Mucosa of descending colon (tissue), 3 donors: ENCODE results near the gene CBX2. TPM values are rescaled to one million over a fixed set of nuclear protein-coding genes. Genes with fewer than 3 reads are reported as not detected.

Experiments
- ATAC-seq: fragments of 200-7000 bp; cut with Tn5 transposase; one replicate; pipeline ENCODE4 v1.9.1; 2020; ENCODE audit warnings: mild to moderate bottlenecking, moderate library complexity
- DNase-seq, 3 donors: peaks; one replicate each; pipeline ENCODE4 v3.0.0-alpha.2; 2020
- H3K36me3 ChIP-seq: fragments of 200-600 bp; one replicate; pipeline ENCODE4 v1.8.0; 2021; ENCODE audit warnings: low read depth, mild to moderate bottlenecking
- H3K4me1 ChIP-seq: fragments of 200-600 bp; one replicate; pipeline ENCODE4 v1.8.0; 2021; ENCODE audit warnings: low read depth, mild to moderate bottlenecking
- H3K4me3 ChIP-seq: fragments of 200-600 bp; one replicate; pipeline ENCODE4 v1.8.0; 2021; ENCODE audit warnings: mild to moderate bottlenecking
- H3K9me3 ChIP-seq: fragments of 200-600 bp; one replicate; pipeline ENCODE4 v1.8.0; 2021; ENCODE audit warnings: mild to moderate bottlenecking
- intact Hi-C, 2 donors: fragments of 100-400 bp; cut with DNase I in 1 of 2; cut with micrococcal nuclease in 1 of 2; formaldehyde crosslinking; loops; one replicate each; pipeline versions ENCODE4 v1.11.0 to v1.11.1; 2022; cut with DNase I, micrococcal nuclease
- total RNA-seq, 3 donors: library from RNA; stranded (reverse); fragmentation: NEBNext Ultra II Directional in 2 of 3; extraction: Animal tissue kit (Norgen Biotek cat#: 25700) in 2 of 3; gene quantifications; one replicate each; pipeline versions ENCODE4 v1.2.1 to v1.2.4, GENCODE V29; 2021 to 2023
- TF ChIP-seq, protein P1 (sequence below): fragments of 200-600 bp; IDR thresholded peaks from one replicate; pipeline ENCODE4 v1.8.0; 2022; ENCODE audit warnings: antibody characterized with exemption, mild to moderate bottlenecking
- donor health status: DM: no; HTN: no; CAD: no; lungs with moderate emphysema.
- donor health status: DM: no; HTN: no; CAD: no.
- donor health status: DM: no; HTN: yes; CAD: no.

The CBX2 gene
- total RNA-seq, 3 donors from 2014 or later: 0.14 to 1.5 (median 0.76) TPM

DNA sequence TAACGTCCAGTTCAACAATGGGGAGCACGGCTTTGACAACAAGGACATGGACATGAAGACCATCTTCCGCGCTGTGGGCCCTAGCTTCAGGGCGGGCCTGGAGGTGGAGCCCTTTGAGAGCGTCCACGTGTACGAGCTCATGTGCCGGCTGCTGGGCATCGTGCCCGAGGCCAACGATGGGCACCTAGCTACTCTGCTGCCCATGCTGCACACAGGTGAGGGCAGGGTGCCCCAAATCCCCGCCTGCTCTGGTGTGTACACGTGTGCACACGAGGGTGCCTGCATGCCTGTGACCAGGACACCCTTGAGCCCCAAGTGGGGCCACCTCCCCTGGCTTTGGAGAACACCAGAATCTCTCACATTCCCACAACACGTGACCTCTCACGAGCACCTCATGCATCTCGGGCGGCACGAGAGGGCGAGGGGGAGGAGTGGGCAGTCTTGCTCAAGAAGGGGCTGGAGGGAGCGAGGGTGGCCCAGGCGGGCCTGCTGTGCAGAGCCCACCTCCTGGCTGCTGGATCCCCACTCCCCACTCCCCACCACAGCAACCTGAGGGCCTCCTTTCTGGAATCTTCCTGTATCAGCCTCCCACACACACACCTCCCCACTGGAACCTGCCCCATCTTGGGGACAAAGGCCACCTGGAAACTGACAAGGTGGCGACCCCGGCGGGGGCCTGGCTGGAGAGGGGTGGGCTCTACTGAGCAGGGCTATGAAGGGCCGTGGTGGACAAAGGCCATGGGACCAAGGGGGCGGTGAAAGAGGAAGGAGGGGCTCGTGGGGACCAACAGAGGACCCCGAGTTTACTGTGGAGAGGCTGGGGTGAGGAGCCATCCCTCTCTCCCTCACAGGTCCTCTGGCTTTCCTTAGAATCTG, 40.7 kb upstream of the CBX2 start:
- no peak for ATAC-seq
- H3K9me3 ChIP-seq: no peaks in the 10 kb centered on the region
- TF ChIP-seq, protein P1, sequence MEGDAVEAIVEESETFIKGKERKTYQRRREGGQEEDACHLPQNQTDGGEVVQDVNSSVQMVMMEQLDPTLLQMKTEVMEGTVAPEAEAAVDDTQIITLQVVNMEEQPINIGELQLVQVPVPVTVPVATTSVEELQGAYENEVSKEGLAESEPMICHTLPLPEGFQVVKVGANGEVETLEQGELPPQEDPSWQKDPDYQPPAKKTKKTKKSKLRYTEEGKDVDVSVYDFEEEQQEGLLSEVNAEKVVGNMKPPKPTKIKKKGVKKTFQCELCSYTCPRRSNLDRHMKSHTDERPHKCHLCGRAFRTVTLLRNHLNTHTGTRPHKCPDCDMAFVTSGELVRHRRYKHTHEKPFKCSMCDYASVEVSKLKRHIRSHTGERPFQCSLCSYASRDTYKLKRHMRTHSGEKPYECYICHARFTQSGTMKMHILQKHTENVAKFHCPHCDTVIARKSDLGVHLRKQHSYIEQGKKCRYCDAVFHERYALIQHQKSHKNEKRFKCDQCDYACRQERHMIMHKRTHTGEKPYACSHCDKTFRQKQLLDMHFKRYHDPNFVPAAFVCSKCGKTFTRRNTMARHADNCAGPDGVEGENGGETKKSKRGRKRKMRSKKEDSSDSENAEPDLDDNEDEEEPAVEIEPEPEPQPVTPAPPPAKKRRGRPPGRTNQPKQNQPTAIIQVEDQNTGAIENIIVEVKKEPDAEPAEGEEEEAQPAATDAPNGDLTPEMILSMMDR: no peak
- no peak overlapping the region for H3K4me3 ChIP-seq
- peaks cover 12% of the 10 kb centered on the region for H3K4me1 ChIP-seq
- no peaks in the 10 kb centered on the region for H3K36me3 ChIP-seq
- intact Hi-C loops: no loop called here
- DNase-seq: no peak

DNA sequence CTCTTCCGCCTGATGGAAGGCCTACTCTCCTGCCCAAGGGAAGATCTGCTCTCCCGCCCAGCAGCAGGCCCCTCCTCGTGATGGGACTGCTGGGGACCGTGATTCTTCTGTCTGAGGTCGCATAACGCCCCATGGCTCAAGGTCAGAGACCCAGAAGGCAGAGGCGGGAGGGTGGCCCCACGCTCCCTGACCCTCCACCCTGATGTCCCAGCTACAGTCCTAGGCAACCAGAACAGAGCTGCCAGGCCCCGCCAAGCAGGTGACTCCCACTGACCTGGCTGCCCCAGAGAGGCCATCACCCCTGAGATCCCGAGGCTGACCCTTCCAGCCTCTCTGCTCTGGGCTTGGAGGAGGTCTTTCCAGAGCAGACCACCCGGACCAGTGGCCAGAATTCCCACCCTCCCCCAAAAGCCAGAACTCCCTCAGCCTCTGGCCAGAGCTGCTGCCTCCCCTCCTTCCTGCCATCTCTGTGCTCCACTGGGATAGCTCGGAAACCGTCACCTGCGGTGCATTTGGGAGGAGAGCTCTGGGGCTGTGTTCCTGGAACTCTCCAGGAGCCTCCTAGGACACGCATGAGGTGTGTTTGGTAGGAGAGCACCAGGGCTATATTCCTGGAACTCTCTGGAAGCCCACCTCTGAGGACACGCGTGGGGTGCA, 39.9 kb upstream of the CBX2 start:
- H3K36me3 ChIP-seq: no peaks in the 10 kb centered on the region

DNA sequence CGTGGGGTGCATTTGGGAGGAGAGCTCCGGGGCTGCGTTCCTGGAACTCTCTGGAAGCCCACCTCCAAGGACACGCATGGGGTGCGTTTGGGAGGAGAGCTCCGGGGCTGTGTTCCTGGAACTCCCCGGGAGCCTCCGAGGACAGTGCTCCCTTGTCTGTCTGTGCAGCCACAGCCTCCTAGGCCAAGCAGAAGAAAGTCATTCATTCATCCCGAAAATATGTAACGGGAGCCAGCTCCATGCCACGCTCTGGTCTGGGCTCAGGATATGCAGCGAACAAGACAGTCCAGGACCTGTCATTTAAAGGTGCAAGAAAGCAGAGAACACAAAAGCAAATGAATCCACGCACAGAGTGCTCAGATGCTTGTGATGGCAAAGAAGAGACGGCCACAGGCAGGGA, 39.3 kb upstream of the CBX2 start:
- TF ChIP-seq, protein P1: no peak
- Histone ChIP-seq H3K36me3 (no peaks in the 10 kb centered on the region), H3K4me1 (peaks cover 8% of the 10 kb centered on the region), H3K9me3 (no peaks in the 10 kb centered on the region), H3K4me3 (no peak overlapping the region)
- intact Hi-C loops: no loop called here
- ATAC-seq (no peak), DNase-seq (no peak)

More for the DNA sequence above, 39.9 kb upstream of the CBX2 start:
- Histone ChIP-seq H3K4me1 (peaks cover 10% of the 10 kb centered on the region), H3K9me3 (no peaks in the 10 kb centered on the region), H3K4me3 (no peak overlapping the region)
- DNase-seq (no peak), ATAC-seq (no peak)
- intact Hi-C loops: no loop called here
- TF ChIP-seq, protein P1: no peak

DNA sequence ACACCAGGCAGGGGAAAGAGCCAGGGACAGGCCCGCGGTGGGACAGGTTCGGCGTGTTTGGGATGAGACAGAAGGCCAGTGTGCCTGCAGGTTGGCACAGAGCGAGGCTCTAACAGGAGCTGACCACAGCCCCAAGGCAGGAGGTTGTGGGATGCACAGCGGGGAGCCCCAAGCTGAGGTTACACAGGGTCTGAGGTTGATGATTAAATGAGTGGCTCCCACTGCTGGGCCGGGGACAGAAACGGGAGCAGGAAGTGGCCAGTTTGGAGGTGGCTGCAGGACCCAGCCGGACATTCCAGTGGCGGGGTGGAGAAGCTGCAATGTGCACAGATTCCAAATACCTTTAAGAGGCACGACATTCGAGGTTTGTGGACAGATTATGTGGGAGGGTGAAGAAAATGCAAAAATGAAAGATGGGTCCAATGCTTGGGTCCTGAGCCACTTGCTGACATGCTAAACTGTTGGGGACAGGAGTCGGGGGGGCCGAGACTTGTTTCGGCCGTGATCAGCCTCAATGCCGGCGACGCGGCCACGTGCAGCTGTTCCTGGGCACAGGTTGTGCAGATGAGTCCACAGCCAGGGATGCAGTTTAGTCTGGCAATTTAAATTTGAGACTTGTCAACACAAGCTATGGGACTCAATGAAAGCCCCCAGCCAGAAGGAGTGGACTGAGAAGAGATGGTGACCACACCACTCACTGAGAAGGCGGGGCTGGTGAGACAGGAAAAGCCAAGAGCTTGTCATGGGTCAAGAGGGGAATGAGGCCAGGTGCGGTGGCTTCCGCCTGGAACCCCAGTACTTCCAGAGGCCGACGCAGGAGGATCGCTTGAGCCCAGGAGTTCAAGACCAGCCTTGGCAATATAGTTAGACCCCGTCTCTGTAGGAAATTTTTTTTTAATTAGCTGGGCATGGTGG, 38.5 kb upstream of the CBX2 start:
- intact Hi-C loops: no loop called here
- DNase-seq: no peak
- Histone ChIP-seq H3K36me3 (no peaks in the 10 kb centered on the region), H3K4me1 (peaks cover 8% of the 10 kb centered on the region), H3K9me3 (no peaks in the 10 kb centered on the region), H3K4me3 (no peak overlapping the region)
- TF ChIP-seq, protein P1: no peak
- ATAC-seq: no peak

DNA sequence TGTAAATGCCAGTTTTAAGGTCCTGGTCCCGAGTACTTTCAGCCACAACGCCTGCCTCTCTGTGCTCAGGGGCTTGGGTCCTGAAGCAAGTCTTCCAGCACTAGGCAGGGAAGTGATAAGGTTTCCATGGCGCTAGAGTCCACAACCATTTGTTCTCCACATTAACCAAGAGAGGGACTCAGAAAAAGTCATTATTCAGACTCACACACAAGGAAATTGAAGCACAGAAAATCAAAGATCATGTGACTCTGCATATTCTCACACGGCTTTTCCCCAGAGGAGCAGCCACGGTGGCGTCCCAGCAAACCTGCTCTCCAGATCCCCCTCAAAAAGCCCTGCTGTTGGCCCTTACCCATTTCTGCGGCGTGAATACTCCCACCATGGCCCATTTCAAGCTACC, 37.5 kb upstream of the CBX2 start:
- Histone ChIP-seq H3K36me3 (no peaks in the 10 kb centered on the region), H3K4me1 (peaks cover 8% of the 10 kb centered on the region), H3K9me3 (no peaks in the 10 kb centered on the region), H3K4me3 (no peak overlapping the region)
- intact Hi-C loops: no loop called here
- TF ChIP-seq, protein P1: no peak
- DNase-seq: no peak
- peak; percentile 43 for ATAC-seq
